Uterus (tissue), 4 donors: ENCODE measurements around the gene COQ8B. TPM values are rescaled to one million over a fixed set of nuclear protein-coding genes. Genes with fewer than 3 reads are reported as not detected.
"Not testable (repeated sequence)": the region's sequence is repeated elsewhere in the genome, so short reads cannot be mapped to it uniquely, and the experiment has no call there.

Experiments
- DNase-seq, 2 donors: peaks; one replicate each; pipeline ENCODE4 v3.0.0-alpha.2; 2019 to 2020
- H3K27ac ChIP-seq, 2 donors: fragments of 200-600 bp; sonication (generic); 1 replicate in 1 of 2; 2 replicates in 1 of 2; pipeline ENCODE4 v1.5.1; 2016 to 2018
- H3K27me3 ChIP-seq, 2 donors: fragments of 200-600 bp; sonication (generic); one replicate each; pipeline ENCODE4 v1.5.1; 2018 to 2019; ENCODE audit warnings: control low read depth in 1 of 2
- H3K36me3 ChIP-seq, 2 donors: fragments of 200-600 bp; sonication (generic); one replicate each; pipeline ENCODE4 v1.5.1; 2019; ENCODE audit warnings: control low read depth in 1 of 2
- H3K4me1 ChIP-seq, 2 donors: fragments of 200-600 bp; sonication (generic); one replicate each; pipeline ENCODE4 v1.5.1; 2018 to 2019; ENCODE audit warnings: control low read depth in 1 of 2
- H3K4me3 ChIP-seq, 2 donors: fragments of 200-600 bp; sonication (generic); 1 replicate in 1 of 2; 2 replicates in 1 of 2; pipeline ENCODE4 v1.5.1; 2018 to 2019; ENCODE audit warnings: mild to moderate bottlenecking in 1 of 2
- H3K9me3 ChIP-seq, 2 donors: fragments of 200-600 bp; sonication (generic); one replicate each; pipeline ENCODE4 v1.5.1; 2019; ENCODE audit warnings: control low read depth in 1 of 2
- POLR2A ChIP-seq, 2 donors: fragments of 450-650 bp; IDR thresholded peaks; one replicate each; pipeline ENCODE4 v1.6.1; 2016; ENCODE audit warnings: antibody characterized with exemption in 2 of 2, mild to moderate bottlenecking in 1 of 2, moderate library complexity in 1 of 2
- intact Hi-C: fragments of 100-400 bp; cut with DNase I; formaldehyde crosslinking; loops from one replicate; pipeline ENCODE4 v1.15.1; 2023; ENCODE audit warnings: low total_unique reads
- small RNA-seq: library from RNA; depleted of rRNA; stranded (forward); fragments of <200 nt; gene quantifications from one replicate; pipeline ENCODE3, GENCODE V24; 2016
- total RNA-seq, 4 donors: library from RNA; depleted of rRNA in 3 of 4; stranded (reverse); fragments of >200 nt in 3 of 4; gene quantifications; one replicate each; pipeline versions ENCODE4 v1.1.0 to v1.2.4, GENCODE V29; 2014 to 2023
- TF ChIP-seq, protein P1 (sequence below), 4 experiments: fragments of 200-600 bp in 2 of 4; fragments of 450-650 bp in 2 of 4; sonication (generic) in 2 of 4; IDR thresholded peaks; one replicate each; pipeline ENCODE4 v1.5.1; 2016 to 2019; ENCODE audit warnings: antibody characterized with exemption in 4 of 4, mild to moderate bottlenecking in 2 of 4, moderate library complexity in 1 of 4
- donor health status: DM: yes; HTN: yes; CAD: no.

Gene COQ8B
- total RNA-seq, 4 donors from 2014 or later: 9.7 to 51.8 (median 35.6) TPM

- peak in 1 of 2 donors; percentile 72 for DNase-seq
- TF ChIP-seq, protein P1, sequence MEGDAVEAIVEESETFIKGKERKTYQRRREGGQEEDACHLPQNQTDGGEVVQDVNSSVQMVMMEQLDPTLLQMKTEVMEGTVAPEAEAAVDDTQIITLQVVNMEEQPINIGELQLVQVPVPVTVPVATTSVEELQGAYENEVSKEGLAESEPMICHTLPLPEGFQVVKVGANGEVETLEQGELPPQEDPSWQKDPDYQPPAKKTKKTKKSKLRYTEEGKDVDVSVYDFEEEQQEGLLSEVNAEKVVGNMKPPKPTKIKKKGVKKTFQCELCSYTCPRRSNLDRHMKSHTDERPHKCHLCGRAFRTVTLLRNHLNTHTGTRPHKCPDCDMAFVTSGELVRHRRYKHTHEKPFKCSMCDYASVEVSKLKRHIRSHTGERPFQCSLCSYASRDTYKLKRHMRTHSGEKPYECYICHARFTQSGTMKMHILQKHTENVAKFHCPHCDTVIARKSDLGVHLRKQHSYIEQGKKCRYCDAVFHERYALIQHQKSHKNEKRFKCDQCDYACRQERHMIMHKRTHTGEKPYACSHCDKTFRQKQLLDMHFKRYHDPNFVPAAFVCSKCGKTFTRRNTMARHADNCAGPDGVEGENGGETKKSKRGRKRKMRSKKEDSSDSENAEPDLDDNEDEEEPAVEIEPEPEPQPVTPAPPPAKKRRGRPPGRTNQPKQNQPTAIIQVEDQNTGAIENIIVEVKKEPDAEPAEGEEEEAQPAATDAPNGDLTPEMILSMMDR (IDR thresholded peaks at IDR 0.05): no peak
- no peak for TF ChIP-seq POLR2A (IDR thresholded peaks at IDR 0.05)
- Histone ChIP-seq H3K4me1 (peaks cover 0 to 5% of the 10 kb centered on the region in 2 donors), H3K27ac (peak overlapping the region; percentile 28 to 74), H3K4me3 (no peak overlapping the region), H3K36me3 (no peaks in the 10 kb centered on the region), H3K9me3 (no peaks in the 10 kb centered on the region), H3K27me3 (no peaks in the 10 kb centered on the region)
- intact Hi-C loops: no loop called here
Measured at GRCh38 chr19:40650749-40651305, 65.9 kb downstream of the COQ8B start.

- H3K27me3 ChIP-seq, H3K4me1 ChIP-seq, H3K9me3 ChIP-seq, DNase-seq, H3K4me3 ChIP-seq, H3K36me3 ChIP-seq, intact Hi-C loops: not testable (repeated sequence)
- peak overlapping the region; percentile 28 to 74 for H3K27ac ChIP-seq
Measured at GRCh38 chr19:40649903-40650675, 66.6 kb downstream of the COQ8B start.

DNA sequence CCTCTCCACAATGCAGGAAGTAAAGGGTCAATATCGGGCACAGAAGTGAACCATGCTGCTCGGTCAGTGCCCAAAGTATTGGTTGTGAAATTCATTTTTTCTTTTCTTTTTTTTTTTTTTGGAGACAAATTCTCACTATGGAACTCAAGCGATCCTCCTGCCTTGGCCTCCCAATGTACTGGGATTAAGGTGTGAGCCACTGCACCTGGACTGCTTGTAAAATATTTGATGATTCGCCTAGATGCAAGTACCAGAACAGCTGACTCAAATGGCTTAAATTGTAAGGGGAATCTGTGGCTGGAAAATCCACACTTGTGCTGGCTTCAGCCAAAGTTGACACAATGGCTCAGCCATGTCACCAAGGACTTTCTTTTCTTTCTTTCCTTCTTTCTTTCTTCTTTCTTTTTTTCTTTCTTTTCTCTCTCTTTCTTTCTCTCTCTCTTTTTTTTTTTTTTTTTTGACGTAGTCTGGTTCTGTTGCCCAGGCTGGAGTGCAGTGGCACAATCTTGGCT is 69.9 kb downstream of the COQ8B start:
- Histone ChIP-seq H3K27me3 (no peaks in the 10 kb centered on the region), H3K4me3 (no peak overlapping the region), H3K9me3 (no peaks in the 10 kb centered on the region), H3K27ac (peak overlapping the region; percentile 88 to 92), H3K36me3 (no peaks in the 10 kb centered on the region), H3K4me1 (peaks cover 7 to 12% of the 10 kb centered on the region in 2 donors)
- intact Hi-C loops: no loop called here
- TF ChIP-seq POLR2A (IDR thresholded peaks at IDR 0.05): no peak
- TF ChIP-seq, protein P1 (IDR thresholded peaks at IDR 0.05): no peak
- no peak for DNase-seq

- H3K4me3 ChIP-seq: no peak overlapping the region
- intact Hi-C loops: no loop called here
- H3K4me1 ChIP-seq: peaks cover 7 to 12% of the 10 kb centered on the region in 2 donors
- H3K9me3 ChIP-seq: no peaks in the 10 kb centered on the region
- no peaks in the 10 kb centered on the region for H3K27me3 ChIP-seq
- H3K36me3 ChIP-seq: no peaks in the 10 kb centered on the region
- peak overlapping the region; percentile 75 to 92 for H3K27ac ChIP-seq
- DNase-seq: no peak
- TF ChIP-seq POLR2A (IDR thresholded peaks at IDR 0.05): no peak
- TF ChIP-seq, protein P1 (IDR thresholded peaks at IDR 0.05): no peak
Measured at GRCh38 chr19:40642757-40643305, 73.9 kb downstream of the COQ8B start.

GRCh38 chr19:40642051-40642706 is 74.5 kb downstream of the COQ8B start:
- no peak for DNase-seq
- H3K36me3 ChIP-seq: no peaks in the 10 kb centered on the region
- H3K4me3 ChIP-seq: no peak overlapping the region
- H3K9me3 ChIP-seq: no peaks in the 10 kb centered on the region
- TF ChIP-seq, protein P1 (IDR thresholded peaks at IDR 0.05): no peak
- intact Hi-C loops: no loop called here
- no peaks in the 10 kb centered on the region for H3K27me3 ChIP-seq
- H3K4me1 ChIP-seq: peaks cover 7 to 12% of the 10 kb centered on the region in 2 donors
- peak overlapping the region; percentile 75 to 92 for H3K27ac ChIP-seq

Small RNAs within 50 kb of the gene (small RNA-seq; reads per million reads assigned to genes)
- not detected for gene RNU6-195P

Other genes starting within 250 kb of the COQ8B start
- 1 to 10 TPM in 3 of 4 donors, not detected in 1; 3.1 to 7.0 (median 5.3) TPM for gene SPTBN4, start 249.9 kb downstream of the COQ8B start, total RNA-seq
- gene SHKBP1, start 140.0 kb downstream of the COQ8B start, total RNA-seq: 10 to 100 TPM; 15.1 to 57.4 (median 21.9) TPM
- gene LTBP4, start 115.5 kb downstream of the COQ8B start, total RNA-seq: 1,000 to 10,000 TPM in 1 of 4 donors, 100 to 1,000 TPM in 3; 163 to 1,000 (median 501) TPM
- 10 to 100 TPM; 18.8 to 90.5 (median 44.3) TPM for gene NUMBL, start 26.2 kb downstream of the COQ8B start, total RNA-seq
- gene ITPKC, start 226 bp upstream of the COQ8B start, total RNA-seq: 10 to 100 TPM; 14.4 to 41.5 (median 22.8) TPM
- gene ACTMAP, start 33.6 kb upstream of the COQ8B start, total RNA-seq: 1 to 10 TPM in 1 of 4 donors, under 1 TPM in 1, not detected in 2; 0.48 to 6.1 TPM
- gene SNRPA, start 34.3 kb upstream of the COQ8B start, total RNA-seq: 10 to 100 TPM; 12.8 to 70.2 (median 19.0) TPM
- gene MIA, start 58.6 kb upstream of the COQ8B start, total RNA-seq: 1 to 10 TPM in 1 of 4 donors, not detected in 3; 2.8 TPM
- 10 to 100 TPM in 3 of 4 donors, 1 to 10 TPM in 1; 7.4 to 26.3 (median 18.1) TPM for gene RAB4B, start 61.4 kb upstream of the COQ8B start, total RNA-seq
- 100 to 1,000 TPM in 1 of 4 donors, 10 to 100 TPM in 3; 33.2 to 164 (median 78.1) TPM for gene EGLN2, start 82.3 kb upstream of the COQ8B start, total RNA-seq
- under 1 TPM in 1 of 4 donors, not detected in 3; 0.64 TPM for gene CYP2A6, start 133.6 kb upstream of the COQ8B start, total RNA-seq
- 1 to 10 TPM in 1 of 4 donors, not detected in 3; 2.3 TPM for gene CYP2A7, start 165.3 kb upstream of the COQ8B start, total RNA-seq